NCI-H1092 treated with DMSO at 0.1 percent for 48 hours (cell line): ENCODE measurements around the gene ZNF337.
"Not testable (repeated sequence)": the region's sequence is repeated elsewhere in the genome, so short reads cannot be mapped to it uniquely, and the experiment has no call there.

Experiments
- DNase-seq: peaks from one replicate; lab custom pipeline; 2025; lab: John Stamatoyannopoulos, UW

Gene ZNF337

DNA sequence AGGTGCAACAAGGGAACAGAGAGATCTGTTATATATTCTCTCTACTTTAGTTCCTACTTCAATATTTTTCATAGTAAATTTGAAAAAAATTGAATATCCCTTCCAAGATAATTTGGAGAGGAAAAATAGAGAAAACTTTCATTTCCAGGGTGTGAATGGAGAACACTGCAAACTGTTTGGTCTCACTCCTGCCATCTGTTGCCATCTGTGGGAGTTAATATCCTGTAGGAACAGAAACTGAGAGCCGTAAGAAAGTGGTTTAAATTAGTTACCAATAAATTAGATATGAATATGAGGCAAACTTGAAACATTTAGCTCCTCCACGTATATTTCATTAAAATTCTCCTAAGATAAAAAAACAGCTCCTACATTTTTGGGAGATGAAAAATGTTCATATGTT, 4.2 kb downstream of the ZNF337 start:
- no peak for DNase-seq

DNA sequence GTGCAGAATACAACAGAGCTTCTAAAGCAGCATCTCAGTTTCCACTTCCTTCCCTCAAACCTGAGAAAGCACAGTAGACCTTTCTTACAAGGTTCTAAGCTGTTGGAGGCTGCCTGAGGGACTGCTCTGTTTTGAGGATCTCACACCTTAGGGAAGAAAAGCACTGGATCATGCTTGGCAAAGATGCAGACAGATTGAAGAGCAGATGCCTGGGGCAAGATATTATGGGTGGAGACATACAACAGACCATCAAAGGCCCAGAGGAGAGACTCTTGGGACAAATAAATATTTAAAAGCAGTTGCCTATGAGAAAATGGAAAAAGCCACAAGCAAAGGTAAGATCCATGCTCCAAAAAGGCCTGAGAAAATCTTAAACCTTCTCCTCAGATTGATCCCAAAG, 6.2 kb downstream of the ZNF337 start:
- no peak for DNase-seq

DNA sequence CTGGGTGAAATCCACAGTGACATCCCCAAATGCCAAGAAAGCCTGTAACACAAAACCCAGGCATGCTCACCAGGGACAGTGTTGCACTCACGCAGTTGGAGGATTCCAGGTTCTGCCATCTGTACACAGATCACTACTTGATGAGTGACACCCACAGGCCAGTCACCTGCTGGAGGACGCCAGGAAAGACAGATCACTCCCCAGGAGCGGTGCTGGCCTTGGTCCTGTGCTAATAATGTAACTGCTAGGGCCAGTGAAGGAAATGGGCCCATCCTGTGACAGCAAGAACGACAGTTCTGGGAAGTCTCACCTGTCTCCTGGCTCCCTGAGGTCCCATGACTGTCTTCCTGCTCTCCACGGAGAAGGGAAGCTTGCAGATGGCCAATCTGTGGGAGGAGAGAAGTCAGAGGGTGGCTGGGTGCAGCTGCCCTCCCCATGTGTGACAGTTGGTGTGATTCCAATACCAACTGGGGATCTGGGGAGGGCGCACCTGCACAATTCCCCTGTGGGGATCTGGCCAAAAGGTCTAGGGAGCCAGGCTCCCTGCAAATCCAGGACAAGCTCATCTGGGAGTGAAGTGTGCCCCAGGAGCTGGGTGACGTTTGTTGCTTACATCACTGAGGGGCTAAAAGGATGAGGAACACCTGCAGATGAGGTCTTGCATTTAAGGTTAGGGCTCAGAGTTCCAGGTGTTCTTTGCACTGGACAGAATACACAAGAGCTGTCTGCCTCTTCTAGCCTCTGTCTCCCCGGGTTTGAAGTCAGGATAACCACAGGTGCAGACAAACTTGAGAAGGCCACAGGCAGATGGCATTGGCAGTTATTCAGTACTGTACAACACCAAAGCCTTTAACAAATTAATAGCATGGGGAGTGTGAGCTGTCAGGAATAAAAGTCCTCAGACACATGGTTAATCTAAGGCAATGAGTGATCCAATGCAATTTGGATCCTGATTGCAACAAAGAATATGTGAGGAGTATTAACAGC, 10.3 kb downstream of the ZNF337 start:
- DNase-seq: no peak

DNA sequence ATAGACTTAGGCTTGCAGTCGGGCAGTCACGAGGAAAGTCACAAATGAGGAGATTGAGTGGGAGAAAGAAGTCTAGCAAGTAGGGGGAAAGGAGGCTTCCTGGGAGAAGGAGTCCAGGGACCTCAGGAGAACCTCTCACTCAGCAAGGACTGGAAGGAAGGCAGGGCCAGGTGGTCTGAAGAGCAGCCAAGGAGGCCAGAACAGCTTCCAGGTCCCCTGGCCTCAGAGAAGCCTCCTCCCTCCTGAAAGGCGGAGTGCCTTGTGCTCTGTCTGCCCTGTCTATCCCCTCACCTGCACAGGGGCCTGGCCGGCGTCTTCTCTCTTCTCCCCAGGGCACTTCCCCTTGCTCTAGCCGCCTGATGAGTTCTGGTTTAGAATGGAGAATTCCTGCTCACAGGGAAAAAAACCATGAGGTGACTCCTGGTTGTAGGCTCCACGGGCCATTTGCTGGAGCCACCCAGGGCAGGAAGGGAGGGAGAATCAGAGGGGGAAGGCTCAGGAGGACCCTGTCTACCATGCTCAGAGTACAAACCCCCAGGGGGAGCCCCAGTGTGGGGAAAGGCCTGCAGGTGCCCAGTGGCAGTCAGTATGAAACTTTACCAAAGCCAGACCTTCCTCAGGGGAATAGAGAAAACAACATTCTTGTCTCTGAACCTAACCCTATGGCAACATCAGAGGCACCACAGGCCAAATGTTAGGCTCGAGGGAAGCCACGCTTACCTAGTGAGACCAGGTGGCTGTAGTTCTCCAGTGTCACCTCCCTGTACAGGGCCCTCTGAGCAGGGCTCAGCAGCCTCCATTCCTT, 11.2 kb downstream of the ZNF337 start:
- no peak for DNase-seq

DNA sequence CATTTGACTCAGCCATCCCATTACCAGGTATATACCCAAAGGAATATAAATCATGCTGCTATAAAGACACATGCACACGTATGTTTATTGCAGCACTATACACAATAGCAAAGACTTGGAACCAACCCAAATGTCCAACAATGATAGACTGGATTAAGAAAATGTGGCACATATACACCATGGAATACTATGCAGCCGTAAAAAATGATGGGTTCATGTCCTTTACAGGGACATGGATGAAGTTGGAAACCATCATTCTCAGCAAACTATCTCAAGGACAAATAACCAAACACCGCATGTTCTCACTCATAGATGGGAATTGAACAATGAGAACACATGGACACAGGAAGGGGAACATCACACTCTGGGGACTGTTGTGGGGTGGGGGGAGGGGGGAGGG, 12.8 kb downstream of the ZNF337 start:
- not testable (repeated sequence) for DNase-seq

DNA sequence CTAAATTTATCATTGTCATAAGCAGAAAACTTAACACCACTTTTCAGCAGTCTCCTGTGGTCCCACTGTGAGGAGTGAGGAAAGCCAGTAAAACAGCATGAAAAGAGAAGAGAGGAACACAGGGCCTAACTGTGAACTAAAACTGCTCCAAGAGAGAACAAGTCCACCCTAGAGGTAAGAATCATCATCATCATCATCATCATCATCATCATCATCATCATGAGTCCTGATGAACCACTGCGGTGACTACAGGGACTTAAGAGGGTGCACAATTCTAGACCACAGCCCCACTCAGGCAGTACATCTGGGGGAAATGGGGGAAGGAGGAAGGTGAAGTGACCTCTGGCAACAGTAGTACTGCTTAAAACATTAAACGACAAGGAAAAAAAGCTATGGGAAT, 13.6 kb downstream of the ZNF337 start:
- no peak for DNase-seq

DNA sequence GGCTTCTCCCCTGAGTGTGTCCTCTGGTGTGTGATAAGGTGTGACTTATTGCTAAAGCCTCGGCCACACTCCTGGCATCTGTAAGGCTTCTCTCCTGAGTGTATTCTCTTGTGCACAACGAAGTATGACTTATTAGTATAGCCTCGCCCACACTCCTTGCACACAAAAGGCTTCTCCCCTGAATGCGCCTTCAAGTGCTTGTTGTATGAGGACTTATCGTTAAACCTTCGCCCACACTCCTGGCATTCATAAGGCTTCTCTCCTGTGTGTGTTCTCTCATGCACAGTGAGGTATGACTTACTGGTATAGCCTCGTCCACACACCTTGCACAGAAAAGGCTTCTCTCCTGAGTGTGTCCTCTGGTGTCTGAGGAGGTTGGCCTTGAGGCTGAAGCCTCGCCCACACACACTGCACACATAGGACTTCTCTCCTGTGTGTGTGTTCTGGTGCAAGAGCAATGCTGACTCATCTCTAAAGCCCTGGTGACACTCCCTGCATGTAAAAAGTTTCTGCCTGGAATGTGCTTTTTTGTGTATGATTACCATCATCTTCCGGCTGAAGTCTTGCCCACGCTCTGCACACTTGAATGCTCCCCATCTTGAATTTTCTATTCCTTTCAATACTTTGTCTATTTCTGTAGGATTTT, 20.4 kb downstream of the ZNF337 start:
- DNase-seq: no peak

DNA sequence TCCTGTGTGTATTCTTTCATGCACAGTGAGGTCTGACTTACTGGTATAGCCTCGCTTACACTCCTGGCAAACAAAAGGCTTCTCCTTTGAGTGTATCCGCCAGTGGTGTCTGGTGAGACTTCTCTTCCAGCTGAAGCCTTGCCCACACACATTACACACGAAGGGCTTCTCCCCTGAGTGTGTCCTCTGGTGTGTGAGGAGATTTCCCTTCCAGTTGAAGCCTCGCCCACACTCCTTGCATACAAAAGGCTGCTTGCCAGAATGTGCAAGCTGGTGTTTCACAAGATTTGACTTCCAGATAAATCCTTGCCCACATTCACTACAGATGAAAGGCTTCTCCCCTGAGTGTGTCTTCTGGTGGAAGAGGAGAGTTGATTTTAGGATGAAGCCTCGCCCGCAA, 21.5 kb downstream of the ZNF337 start:
- no peak for DNase-seq

DNA sequence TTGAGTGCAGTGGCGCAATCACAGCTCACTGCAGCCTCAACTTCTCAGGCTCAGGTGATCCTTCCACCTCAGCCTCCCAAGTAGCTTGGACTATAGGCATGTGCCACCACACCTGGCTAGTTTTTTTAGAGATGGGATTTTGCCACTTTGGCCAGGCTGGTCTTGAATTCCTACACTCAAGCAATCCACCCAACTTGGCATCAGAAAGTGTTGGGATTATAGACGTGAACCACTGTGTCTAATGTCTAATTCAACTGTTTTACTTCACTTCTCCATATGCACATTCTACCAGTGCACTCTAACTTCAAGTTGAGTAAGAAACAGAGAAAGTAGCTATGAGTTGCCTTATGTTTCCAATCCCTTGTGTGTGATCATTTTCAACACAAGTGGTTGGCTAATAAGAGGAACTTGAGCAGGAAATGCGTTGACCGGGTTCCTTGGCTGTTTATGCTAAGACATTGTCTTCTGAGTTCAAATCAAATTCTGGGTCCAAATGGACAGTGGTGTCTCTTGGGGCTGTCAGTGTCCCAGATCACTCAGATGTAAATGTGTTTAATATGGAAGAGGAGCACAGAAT, 23.9 kb downstream of the ZNF337 start:
- no peak for DNase-seq

DNA sequence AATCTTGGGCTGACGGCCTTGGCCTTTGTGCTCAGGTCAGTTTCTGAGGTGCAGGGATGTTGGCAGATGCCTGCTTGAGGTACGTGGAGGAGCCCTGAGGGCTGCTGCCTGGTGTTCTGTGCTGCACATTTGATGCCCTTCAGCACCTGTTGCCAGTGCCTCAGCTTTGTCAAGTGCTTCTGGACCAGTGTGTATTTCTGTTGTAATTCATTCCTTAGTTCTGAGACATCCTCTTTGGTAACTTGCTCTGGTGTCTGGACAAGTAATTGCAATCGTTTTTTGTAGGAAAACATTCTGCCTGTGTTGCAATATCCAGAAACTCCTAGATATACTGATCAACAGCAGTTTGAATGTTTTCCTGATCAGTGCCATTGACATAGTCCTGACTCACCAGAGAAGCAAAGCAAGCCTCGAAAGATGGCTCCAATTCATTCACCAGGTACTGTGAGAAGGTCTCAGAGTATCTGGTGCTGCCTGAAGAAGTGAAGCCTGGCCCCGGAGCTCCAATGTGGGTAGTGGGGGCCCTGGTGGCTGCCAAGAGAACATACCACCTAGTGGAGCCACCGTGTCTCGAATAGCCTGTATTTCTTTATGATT, 26.7 kb downstream of the ZNF337 start:
- no peak for DNase-seq

DNA sequence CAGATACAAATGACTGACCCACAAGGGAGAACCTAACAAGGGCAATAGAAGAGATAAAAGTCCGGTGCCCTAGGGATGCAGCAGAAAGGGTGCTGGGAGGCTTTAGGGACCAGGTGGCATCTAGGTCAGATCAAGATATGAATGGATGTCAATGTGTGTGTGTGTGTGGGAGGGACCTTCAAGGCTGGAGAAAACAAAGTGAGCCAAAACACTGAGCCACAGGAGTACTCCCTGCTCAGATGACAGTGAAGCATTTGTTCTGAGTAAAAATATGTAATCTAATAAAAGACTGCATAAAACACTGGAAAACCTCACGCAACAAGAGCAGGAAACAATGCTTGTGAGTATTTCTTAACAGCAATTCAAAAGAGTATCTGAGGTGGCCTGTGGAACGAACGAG, 28.2 kb downstream of the ZNF337 start:
- DNase-seq: no peak

DNA sequence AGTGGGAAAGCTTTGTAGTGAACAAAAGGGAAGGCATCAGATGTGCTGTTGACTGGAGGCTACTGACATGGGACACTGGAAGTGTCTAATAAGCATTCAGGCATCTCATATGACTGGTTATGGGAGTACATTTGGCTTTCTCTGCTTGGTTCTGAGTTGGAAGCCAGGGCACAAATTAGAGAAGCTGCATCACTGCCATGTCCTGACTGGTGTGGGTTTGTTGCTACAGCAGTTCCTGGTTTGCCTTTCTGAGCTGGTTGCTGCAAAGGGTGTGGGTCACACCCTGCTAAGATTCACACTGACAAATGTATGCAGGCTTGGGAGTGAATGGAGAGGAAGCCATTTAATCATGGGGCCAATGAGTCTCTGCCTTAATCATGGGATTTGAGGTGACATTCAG, 36.7 kb downstream of the ZNF337 start:
- DNase-seq: no peak

DNA sequence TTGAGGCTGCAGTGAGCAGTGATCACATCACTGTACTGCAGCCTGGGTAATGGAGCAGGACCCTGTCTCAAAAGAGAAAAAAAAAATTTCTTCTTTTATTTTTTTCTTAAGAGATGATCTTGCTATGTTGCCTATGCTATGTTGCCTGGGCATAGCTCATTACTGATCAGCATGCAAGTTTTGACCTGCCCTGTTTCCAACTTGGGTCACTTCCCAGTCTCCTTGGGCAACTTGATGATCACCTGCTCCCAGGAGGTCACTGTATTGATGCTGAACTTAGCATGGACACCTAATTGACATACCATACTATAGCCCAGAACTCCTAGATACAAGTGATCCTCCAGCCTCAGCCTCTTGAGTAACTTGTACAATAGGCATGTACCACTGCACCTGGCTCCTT, 42.2 kb downstream of the ZNF337 start:
- DNase-seq: no peak

DNA sequence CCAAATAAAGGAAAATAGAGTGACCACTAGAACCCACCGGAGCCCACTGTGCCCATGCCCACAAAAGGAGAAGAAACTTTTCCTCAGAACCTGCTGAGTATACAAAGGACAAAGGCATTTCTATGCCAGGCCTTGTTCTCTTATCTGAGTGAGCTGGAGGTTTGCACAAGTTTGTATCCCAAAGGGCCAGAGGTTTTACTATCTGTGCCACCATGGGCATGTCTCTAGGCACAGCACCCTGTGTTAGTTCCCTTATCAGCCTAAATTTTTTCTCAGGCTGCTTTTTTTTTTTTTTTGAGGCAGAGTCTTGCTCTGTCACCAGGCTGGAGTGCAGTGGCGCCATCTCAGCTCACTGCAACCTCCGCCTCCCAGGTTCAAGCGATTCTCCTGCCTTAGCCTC, 43.8 kb downstream of the ZNF337 start:
- not testable (repeated sequence) for DNase-seq

DNA sequence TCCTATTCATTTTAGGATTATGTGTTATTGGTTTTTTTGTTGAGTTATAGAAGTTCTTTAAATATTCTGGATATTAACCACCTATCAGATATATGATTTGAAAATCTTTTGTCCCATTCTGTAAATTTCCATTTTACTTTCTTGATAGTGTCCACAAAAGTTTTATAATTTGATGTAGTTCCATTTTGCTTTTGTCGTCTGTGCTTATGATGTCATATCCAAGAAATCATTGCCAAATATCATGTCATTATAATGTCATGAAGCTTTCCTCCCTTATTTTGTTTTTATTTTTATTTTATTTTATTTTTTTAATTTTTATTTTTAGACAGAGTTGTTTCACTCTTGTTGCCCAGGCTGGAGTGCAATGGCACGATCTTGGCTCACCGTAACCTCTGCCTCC, 51.8 kb downstream of the ZNF337 start:
- DNase-seq: no peak

DNA sequence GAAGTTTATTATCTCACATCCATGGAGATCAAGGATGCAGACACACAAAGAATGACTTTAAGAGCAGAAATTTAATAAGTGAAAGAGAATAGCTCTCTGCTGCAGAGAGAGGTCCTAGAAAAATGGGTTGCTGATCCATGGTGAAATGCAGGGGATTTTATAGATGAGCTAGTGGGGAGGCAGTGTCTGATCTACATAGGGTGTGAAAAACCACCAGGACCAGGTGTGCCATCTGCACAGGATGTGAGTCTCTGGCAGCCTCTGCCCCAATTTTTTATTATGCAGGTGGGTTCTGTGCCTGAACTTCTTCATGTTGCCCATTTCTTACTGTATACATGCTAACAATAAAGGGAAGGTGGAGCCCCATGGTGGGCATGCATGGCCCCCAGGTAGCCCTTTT, 52.9 kb downstream of the ZNF337 start:
- DNase-seq: no peak

DNA sequence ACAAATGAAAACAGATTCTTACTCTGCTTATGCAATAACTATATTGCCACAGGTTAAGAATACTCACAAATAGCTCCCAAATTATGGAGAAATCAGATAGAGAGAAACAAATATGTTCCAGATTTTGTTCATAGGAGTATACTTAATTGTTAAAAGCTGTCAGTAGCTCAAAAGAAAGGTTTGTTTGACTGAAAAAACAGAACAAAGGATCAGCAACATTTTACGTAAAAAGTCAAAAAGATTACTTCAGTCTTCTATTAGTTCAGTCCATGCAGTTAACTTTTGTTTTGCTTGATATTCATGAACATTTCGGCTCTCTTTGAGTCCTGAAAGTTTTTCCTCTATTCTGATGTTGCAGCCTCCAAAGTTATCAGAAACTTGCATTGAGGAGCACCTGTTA, 59.4 kb downstream of the ZNF337 start:
- no peak for DNase-seq

DNA sequence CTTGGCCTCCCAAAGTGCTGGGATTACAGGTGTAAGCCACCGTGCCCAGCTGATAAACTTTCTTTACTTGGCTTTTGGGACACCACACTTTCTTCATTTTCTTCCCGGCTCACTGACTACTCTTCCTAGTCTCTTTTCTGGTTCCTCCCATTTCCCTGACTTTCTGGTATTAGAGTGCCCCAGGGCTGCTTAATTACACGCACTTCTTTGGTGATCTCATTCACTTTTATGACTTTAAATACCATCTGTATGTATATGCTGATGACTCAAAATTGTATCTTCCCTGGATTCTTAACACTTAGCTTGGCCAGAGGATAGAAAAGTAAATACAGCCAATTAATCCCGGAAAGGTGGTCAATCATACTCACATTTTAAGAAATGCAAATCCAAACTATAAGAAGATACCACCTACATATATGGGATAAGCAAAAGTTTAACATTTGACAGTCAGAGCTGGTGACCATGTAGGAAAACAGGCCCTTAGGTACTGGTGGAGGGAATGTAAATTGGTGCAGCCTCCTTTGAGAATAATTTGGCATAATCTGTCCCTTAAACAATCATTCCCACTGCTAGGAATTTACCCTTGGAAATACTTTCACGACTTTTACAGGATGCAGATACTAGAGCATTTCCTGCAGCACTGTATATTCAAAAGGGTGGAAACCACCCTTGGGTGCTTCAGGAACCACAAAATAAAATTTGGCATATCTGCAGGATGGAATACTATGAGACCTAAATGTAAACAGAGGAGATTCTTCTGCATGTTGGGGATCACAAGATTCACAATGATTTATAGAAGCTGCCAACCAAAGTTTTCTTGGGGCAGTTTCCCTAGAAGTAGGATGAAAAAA, 63.5 kb downstream of the ZNF337 start:
- DNase-seq: no peak

DNA sequence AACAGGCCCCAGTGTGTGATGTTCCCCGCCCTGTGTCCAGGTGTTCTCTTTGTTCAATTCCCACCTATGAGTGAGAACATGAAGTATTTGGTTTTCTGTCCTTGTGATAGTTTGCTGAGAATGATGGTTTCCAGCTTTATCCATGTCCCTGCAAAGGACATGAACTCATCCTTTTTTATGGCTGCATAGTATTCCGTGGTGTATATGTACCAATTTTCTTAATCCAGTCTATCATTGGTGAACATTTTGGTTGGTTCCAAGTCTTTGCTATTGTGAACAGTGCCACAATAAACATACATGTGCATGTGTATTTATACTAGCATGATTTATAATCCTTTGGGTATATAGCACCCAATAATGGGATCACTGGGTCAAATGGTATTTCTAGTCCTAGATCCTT, 66.0 kb downstream of the ZNF337 start:
- DNase-seq: not testable (repeated sequence)

DNA sequence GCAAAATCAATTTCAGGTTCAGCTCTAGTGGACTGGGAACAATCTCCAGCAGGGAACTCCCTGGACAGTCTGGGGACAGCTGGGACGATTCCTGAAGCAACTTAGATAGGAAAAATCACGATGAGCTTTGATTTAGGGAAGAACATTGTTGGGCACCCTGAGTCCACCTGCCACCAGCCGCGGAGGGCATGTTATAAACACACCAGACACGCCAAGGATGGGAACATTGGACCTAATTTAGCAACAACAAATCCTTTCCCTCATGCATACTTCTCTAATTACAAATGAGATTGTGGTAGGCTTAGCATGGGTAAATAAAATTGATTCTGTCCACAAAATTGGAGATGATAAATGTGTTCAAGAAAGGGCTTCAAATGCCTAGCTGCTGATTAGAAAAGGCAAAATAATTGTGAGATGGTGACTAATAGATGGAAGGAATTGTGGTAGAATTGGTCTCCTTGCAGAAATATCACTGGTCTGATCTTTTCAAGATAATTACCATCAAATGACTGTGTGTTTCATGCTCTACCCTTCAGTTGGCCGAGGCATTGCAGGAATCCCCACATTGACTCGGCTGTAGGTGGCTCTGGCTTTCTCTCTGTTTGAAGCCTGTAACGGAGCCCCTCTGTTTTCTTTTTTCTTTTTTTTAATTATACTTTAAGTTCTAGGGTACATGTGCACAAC, 66.7 kb downstream of the ZNF337 start:
- DNase-seq: no peak
